ENCODE data around the gene MFSD1.
"Not testable (repeated sequence)": the region's sequence is repeated elsewhere in the genome, so short reads cannot be mapped to it uniquely, and the experiment has no call there.

Gene MFSD1

GRCh38 chr3:158776531-158776930, 25.3 kb upstream of the MFSD1 start:
- no peak for DNase-seq (ENCODE audit: low spot score)

GRCh38 chr3:158777161-158777873, 24.5 kb upstream of the MFSD1 start:
- no peak for DNase-seq (ENCODE audit: low spot score)

DNA sequence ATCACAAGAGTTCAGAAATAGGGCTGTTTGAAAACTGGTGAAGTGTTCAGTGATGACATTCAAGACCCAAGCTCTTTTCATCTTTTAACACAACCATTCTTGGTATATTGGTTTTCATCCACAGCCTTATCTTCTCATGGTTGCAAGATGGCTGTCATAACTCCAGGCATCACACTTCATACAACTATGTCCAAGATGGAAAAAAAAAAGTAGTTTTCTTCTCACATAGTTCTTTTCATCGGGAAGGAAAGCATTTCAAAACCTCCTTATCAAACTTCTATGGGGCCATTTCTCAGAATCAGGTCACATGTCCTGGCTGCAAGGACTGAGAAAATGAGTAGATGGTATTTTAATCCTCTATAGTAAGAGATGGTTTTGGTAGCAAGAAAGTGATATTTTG, 21.1 kb upstream of the MFSD1 start:
- DNase-seq (ENCODE audit: low spot score), result no peak

DNA sequence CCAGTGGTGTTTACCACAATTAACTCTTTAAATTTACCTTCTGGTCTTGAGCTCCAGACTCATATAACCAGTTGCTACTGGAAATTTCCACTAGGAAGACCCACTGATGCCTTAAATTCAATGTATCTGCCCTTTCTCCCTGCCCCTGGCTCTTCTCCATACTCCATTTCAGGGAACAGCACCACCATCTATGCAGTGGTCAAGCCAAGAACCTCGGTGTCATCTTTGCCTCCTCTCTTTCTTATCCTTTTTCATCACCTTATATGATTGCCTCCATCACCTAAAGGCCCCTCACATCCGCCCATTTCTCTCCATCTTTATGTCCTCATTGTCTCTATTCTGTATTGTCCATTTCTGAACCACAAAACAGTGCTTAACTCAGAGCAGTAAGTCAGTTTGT, 20.7 kb upstream of the MFSD1 start:
- DNase-seq (ENCODE audit: low spot score), result no peak

GRCh38 chr3:158781849-158782248, 20.0 kb upstream of the MFSD1 start:
- no peak for DNase-seq (ENCODE audit: low spot score)

DNA sequence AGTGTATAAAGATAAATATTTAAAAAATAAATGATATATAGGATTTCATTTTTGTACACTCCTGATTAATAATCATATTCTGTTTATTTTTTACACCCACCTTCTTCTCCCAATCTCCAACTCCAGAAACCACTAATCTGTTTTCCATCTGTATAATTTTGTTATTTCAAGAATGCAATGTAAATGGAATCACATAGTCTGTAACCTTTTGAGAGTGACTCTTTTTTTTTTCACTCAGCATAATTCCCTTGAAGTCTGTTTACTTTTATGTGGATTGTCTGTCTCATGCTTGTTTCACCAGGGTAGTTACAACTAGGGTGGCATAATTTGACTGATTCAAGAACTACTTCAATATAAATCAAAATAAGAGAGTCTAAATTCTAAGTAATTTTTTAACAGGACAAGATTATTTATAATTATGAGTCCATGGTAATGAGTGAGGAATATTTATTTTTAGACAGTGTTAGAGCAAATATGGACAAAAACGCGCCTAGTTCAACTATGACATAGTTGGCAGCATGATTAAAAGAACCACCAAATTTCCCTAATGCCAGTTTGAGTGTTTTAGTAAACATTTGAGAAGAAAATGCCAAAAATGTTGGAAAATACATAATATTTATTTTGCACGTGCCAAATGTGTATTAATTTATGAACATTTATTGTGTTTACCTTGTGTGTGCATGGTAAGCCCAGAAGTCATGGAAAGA, 19.4 kb upstream of the MFSD1 start:
- DNase-seq (ENCODE audit: low spot score), result no peak

GRCh38 chr3:158783051-158783450, 18.8 kb upstream of the MFSD1 start:
- no peak for DNase-seq (ENCODE audit: low spot score)

- no peak for DNase-seq (ENCODE audit: low spot score)
Measured at GRCh38 chr3:158785972-158786371, 15.9 kb upstream of the MFSD1 start.

DNA sequence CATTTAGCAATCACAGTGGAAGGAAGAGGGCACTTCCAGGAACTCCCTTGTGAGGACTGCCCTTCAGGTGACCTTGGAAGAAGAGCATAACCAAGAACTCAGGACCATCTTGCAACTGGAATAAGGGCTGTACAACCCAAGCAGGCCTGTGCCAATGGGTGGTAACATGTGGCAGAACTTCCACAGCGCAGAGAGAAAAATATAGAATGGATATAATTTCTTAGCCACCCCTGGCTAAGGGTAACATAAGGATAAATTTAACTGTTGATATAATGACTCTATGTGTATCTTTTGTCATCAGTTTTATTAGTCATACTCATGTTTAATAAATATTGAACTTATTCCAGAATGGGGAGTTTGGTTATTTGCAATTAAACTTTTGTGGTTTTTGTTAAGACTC, 13.4 kb upstream of the MFSD1 start:
- no peak for DNase-seq (ENCODE audit: low spot score)

GRCh38 chr3:158789592-158789991, 12.3 kb upstream of the MFSD1 start:
- DNase-seq (ENCODE audit: low spot score), result no peak

DNA sequence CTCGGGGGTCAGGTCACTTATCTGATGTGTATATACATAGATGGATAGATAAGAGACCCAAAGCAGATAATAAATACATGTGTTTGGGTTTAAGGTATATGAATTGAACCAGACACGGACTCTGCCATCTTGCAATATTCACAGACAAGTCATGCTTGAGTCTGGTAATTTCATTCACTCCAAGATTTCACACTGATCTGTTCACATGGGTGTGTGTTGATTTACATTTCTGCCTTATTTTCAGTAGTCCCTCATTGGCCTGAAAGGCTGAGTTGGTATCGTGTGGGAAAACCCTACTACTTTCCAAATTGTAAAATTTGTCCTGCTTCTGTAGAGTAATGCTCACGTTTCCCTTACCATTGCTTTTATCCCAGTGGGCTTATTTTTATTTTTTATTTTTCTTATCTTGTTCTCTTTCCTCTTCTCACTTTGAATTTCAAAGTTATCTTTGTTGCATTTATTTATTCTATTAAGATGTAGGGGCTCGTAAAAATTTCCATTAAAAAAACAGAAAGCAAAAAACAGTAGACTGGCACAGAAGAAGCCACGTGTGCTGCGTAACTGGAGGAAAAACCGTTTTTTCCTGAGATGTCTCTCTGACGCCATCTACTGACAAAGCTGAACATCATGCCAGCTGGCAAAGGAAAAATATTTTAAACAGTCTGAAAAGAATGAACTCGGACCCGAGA, 10.8 kb upstream of the MFSD1 start:
- DNase-seq (ENCODE audit: low spot score), result no peak

DNA sequence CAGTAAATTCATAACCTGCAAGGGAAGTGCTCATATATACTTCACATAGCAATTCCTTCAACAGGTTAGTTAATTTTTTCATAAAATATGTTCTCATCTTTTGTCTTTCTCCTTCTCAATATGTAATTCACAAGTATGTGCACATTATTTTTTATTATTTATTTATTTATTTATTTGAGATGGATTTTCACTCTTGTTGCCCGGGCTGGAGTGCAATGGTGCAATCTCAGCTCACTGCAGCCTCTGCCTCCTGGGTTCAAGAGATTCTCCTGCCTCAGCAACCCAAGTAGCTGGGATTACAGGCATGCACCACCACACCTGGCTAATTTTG, 10.3 kb upstream of the MFSD1 start:
- not testable (repeated sequence) for DNase-seq (ENCODE audit: low spot score)

- no peak for DNase-seq (ENCODE audit: low spot score)
Measured at GRCh38 chr3:158792709-158793108, 9.1 kb upstream of the MFSD1 start.

DNA sequence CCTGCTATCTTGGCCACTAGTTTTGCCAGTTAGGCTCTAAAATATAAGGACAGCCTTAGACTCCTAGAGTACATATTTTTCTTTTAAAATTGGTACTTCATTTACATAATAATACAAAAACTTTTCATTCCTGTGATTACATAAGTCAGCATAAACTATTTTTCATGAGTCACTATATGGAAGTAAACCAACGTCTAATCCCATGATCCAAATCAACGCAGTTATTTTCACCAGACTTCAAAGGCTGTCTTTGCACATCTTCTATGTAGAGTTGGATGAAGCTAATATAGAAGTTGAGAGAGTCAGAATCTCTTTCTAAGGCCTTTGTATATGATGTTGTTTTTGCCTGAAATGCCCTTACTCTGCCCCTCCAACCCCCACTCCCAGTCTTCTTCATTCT, 7.6 kb upstream of the MFSD1 start:
- no peak for DNase-seq (ENCODE audit: low spot score)

DNA sequence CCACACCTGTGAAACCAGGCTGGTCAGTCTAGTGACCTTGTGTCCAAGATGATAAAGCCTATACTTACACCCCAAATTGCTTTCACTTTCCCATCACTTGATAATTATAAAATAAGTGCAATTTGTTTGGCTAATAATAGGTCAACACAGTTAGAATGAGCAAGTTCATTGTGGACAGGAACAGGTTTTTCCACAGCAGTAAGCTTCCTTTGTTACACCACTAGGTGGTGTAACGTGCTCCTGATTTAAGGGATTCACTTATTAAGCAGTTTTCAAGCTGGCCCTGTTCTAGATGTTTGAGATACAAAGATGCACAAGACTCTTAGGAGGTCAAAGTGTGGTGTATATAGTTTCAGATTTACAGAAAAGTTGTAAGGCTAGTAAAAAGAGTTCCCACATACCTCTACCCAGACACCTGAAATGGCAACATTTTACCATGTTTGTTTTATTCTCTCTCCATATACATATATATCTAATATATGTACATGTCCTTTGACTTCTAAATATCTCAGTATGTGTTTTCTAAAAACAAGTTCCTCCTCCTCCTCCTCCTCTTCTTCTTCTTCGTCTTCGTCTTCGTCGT, 6.8 kb upstream of the MFSD1 start:
- DNase-seq (ENCODE audit: low spot score), result no peak

DNA sequence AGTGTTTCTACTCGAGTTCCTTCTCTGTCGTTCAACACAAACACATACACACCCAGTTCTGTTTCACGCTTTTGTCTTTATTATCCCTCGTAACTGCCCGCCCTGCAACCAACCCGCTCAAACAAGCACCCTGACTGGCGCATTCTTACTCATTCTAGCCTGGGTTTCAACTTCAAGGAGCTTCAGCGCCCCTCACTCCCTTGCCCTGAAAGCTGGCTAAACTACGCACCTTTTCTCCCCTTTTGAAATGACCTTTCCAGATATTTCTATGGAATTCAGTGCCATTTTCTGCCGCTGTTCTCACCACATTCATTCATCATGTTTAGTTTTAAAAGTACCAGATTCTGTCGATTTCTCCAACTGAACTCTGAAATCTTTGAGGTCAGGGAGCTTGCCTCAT, 653 bp upstream of the MFSD1 start:
- DNase-seq (ENCODE audit: low spot score), result no peak

DNA sequence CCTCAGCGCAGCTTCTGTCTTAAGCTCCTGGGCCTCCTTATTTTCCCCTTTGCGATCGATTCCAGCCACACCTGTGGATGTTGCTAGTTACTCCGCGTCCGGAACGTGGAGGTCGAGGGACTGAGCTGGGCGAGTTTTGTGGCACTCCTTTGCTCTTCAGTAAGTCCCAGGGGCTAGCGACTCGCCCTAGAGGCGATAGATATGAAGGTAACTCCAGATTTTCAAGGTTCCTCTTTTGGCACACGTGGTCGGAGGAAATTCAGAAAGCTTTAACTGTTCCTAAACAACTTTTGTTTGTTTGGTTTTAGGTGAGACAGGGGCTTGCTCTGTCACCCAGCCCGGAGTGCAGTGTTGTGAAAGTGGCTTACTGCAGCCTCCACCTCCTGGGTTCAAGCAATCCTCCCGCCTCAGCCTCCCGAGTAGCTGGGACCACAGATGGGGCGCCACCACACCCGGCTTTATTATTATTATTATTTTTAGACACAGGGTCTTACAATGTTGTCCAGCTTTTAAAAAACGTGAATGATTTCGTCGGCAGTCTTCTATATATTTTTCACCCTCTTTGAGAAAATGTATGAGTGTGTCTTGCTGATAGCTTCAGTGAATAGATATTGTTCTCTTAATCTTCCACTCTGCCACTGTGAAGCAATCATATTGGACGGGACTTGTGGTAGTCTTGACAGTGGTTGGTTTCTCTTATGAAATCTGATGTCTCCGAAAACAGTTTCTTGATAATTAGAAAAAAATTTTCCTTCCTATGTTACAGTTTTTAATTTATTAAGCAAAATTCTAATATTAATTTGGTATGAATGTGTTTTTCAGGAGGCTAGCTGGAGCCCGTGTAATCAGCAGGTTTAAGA, 785 bp downstream of the MFSD1 start:
- DNase-seq (ENCODE audit: low spot score), result no peak

DNA sequence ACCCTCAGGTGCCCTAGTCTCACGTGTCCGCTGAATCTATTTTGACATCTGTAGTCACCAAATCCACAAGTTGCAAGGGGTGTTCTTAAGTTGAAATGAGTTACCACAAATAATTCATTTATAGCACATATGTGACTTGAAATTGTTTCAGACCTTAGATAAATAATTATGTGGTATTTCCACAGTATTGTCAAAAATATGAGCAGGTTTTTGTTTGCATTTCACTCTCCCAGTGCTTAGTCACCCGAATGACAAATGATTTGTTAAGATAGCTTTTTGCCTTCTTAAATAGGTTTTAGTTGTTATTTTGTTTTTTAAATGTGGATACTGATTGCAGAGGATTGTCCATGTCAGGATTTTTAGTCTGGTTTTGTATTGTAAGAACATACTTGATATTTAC, 2.6 kb downstream of the MFSD1 start:
- DNase-seq (ENCODE audit: low spot score), result no peak

DNA sequence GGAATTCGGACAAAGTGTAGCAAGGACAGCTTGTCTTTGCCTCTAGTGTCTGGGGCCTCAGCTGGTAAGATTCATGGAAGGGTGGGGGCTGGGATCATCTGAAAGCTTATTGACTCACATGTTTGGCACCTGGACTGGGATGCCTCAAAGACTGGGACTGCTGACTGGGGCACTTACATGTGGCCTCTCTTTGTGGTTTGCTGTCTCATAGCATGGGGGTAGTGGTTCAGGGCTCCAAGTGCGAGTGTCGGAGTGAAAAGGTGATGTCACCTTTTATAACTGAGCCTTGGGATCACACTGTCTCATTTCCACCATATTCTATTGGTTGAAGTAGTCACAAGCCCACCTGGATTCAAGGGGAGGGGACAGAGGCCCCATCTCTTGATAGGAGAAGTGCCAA, 6.8 kb downstream of the MFSD1 start:
- no peak for DNase-seq (ENCODE audit: low spot score)

- DNase-seq (ENCODE audit: low spot score), result no peak
Measured at GRCh38 chr3:158809642-158810041, 7.8 kb downstream of the MFSD1 start.

DNA sequence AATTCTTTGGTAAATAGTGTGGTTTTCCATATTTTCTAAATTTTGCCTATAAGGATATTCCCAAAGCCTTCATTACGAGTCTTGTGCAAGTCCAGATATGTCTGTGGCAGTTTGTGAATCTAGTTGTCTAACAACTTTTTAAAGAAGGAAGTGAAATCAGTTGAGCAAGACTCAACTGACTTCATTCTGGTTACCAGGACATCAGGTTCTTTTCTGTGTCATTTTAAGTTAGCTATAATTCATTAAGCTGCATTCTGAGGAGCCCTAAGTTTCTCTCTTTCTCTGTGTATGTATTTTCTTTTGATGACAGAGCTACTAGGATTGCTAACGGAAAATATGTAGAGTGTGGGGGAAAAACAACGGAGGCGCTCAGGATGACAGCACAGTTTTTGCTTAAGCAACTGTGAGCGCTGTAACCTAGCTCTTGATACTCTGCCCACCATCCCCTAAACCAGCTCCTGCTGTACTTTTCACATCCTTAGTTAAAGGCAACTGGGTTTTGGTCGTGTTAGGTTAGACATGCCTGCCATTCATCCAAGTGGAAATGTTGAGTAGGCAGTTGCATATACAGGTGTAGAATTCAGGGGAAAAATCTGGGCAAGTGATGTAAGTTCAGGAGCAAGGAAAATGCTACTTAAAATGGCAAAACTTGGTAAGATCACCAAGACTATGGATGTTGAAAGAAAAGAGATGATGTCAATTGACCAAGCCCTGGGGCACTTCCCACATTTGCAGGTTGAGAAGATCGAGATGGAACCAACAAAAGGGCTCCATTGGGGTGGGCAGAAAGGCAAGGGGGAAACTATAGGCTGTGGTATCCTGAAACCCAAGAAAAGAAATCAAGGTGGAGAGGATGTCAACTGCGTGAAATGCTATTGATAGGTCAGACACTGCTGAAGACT, 9.2 kb downstream of the MFSD1 start:
- no peak for DNase-seq (ENCODE audit: low spot score)

Measured in HuH-7 (cell line).